Measurements from ENCODE around the gene PSMD7.

Gene PSMD7

GRCh38 chr16:74281300-74281699, 15.3 kb upstream of the PSMD7 start:
- Histone ChIP-seq H3K9me3 (ENCODE audit: control insufficient read depth, insufficient read depth, low read length) (no peaks in the 10 kb centered on the region), H4K20me1 (ENCODE audit: control insufficient read depth, insufficient read depth, low read depth, low read length) (no peaks in the 10 kb centered on the region), H3K9me2 (replicated peaks; ENCODE audit: control insufficient read depth, low read length) (no peaks in the 10 kb centered on the region), H3K36me3 (ENCODE audit: control insufficient read depth, low read length) (no peaks in the 10 kb centered on the region), H3K79me2 (ENCODE audit: control insufficient read depth, low read length) (no peaks in the 10 kb centered on the region), H3F3A (ENCODE audit: control insufficient read depth, insufficient read depth) (no peaks in the 10 kb centered on the region), H3K4me1 (ENCODE audit: control insufficient read depth, low read length) (no peaks in the 10 kb centered on the region), H3K27ac (ENCODE audit: low read depth, low read length) (no peak overlapping the region), H3K4me2 (ENCODE audit: low read length) (no peak overlapping the region), H3K27me3 (ENCODE audit: control insufficient read depth, low read length) (no peaks in the 10 kb centered on the region), H3K4me3 (ENCODE audit: low read length) (no peak overlapping the region)
- TF ChIP-seq EZH2phosphoT487 (IDR thresholded peaks at IDR 0.05; ENCODE audit: borderline replicate concordance, low read length) = no peak
- no peak for TF ChIP-seq CTCF (IDR thresholded peaks at IDR 0.05; ENCODE audit: low read depth, low read length, poor library complexity, severe bottlenecking)

GRCh38 chr16:74283716-74284115, 12.9 kb upstream of the PSMD7 start:
- Histone ChIP-seq H3K79me2 (ENCODE audit: control insufficient read depth, low read length) (no peaks in the 10 kb centered on the region), H3K4me2 (ENCODE audit: low read length) (no peak overlapping the region), H3K27me3 (ENCODE audit: control insufficient read depth, low read length) (no peaks in the 10 kb centered on the region), H3K4me1 (ENCODE audit: control insufficient read depth, low read length) (no peaks in the 10 kb centered on the region), H3K36me3 (ENCODE audit: control insufficient read depth, low read length) (no peaks in the 10 kb centered on the region), H3K27ac (ENCODE audit: low read depth, low read length) (no peak overlapping the region), H3K9me3 (ENCODE audit: control insufficient read depth, insufficient read depth, low read length) (no peaks in the 10 kb centered on the region), H4K20me1 (ENCODE audit: control insufficient read depth, insufficient read depth, low read depth, low read length) (no peaks in the 10 kb centered on the region), H3F3A (ENCODE audit: control insufficient read depth, insufficient read depth) (no peaks in the 10 kb centered on the region), H3K4me3 (ENCODE audit: low read length) (no peak overlapping the region), H3K9me2 (replicated peaks; ENCODE audit: control insufficient read depth, low read length) (no peaks in the 10 kb centered on the region)
- no peak for TF ChIP-seq EZH2phosphoT487 (IDR thresholded peaks at IDR 0.05; ENCODE audit: borderline replicate concordance, low read length)
- TF ChIP-seq CTCF (IDR thresholded peaks at IDR 0.05; ENCODE audit: low read depth, low read length, poor library complexity, severe bottlenecking) = no peak

GRCh38 chr16:74288065-74288464, 8.5 kb upstream of the PSMD7 start:
- Histone ChIP-seq H3K36me3 (ENCODE audit: control insufficient read depth, low read length) (no peaks in the 10 kb centered on the region), H3K4me2 (ENCODE audit: low read length) (no peak overlapping the region), H3F3A (ENCODE audit: control insufficient read depth, insufficient read depth) (no peaks in the 10 kb centered on the region), H3K27ac (ENCODE audit: low read depth, low read length) (no peak overlapping the region), H3K79me2 (ENCODE audit: control insufficient read depth, low read length) (0 out of 2 replicates have a peak, but pooled peaks cover 2% of the 10 kb centered on the region), H3K4me3 (ENCODE audit: low read length) (no peak overlapping the region), H3K4me1 (ENCODE audit: control insufficient read depth, low read length) (peaks cover 18% of the 10 kb centered on the region), H3K27me3 (ENCODE audit: control insufficient read depth, low read length) (no peaks in the 10 kb centered on the region), H3K9me2 (replicated peaks; ENCODE audit: control insufficient read depth, low read length) (no peaks in the 10 kb centered on the region), H3K9me3 (ENCODE audit: control insufficient read depth, insufficient read depth, low read length) (no peaks in the 10 kb centered on the region), H4K20me1 (ENCODE audit: control insufficient read depth, insufficient read depth, low read depth, low read length) (no peaks in the 10 kb centered on the region)
- no peak for TF ChIP-seq CTCF (IDR thresholded peaks at IDR 0.05; ENCODE audit: low read depth, low read length, poor library complexity, severe bottlenecking)
- TF ChIP-seq EZH2phosphoT487 (IDR thresholded peaks at IDR 0.05; ENCODE audit: borderline replicate concordance, low read length) = no peak

- no peak overlapping the region for H3K4me2 ChIP-seq (ENCODE audit: low read length)
- H4K20me1 ChIP-seq (ENCODE audit: control insufficient read depth, insufficient read depth, low read depth, low read length) = no peaks in the 10 kb centered on the region
- H3K27me3 ChIP-seq (ENCODE audit: control insufficient read depth, low read length) = no peaks in the 10 kb centered on the region
- no peaks in the 10 kb centered on the region for H3K9me3 ChIP-seq (ENCODE audit: control insufficient read depth, insufficient read depth, low read length)
- H3K27ac ChIP-seq (ENCODE audit: low read depth, low read length) = no peak overlapping the region
- no peaks in the 10 kb centered on the region for H3K9me2 ChIP-seq (replicated peaks; ENCODE audit: control insufficient read depth, low read length)
- TF ChIP-seq EZH2phosphoT487 (IDR thresholded peaks at IDR 0.05; ENCODE audit: borderline replicate concordance, low read length) = no peak
- TF ChIP-seq CTCF (IDR thresholded peaks at IDR 0.05; ENCODE audit: low read depth, low read length, poor library complexity, severe bottlenecking) = no peak
- H3K36me3 ChIP-seq (ENCODE audit: control insufficient read depth, low read length) = no peaks in the 10 kb centered on the region
- H3F3A ChIP-seq (ENCODE audit: control insufficient read depth, insufficient read depth) = no peaks in the 10 kb centered on the region
- peaks cover 23% of the 10 kb centered on the region for H3K4me1 ChIP-seq (ENCODE audit: control insufficient read depth, low read length)
- peaks cover 13% of the 10 kb centered on the region for H3K79me2 ChIP-seq (ENCODE audit: control insufficient read depth, low read length)
- H3K4me3 ChIP-seq (ENCODE audit: low read length) = no peak overlapping the region
Observed at GRCh38 chr16:74290356-74290755, 6.3 kb upstream of the PSMD7 start.

Measured in DOHH2 (cell line).